ENCODE data around the gene CSPG5. TPM values are rescaled to one million over a fixed set of nuclear protein-coding genes. Genes with fewer than 3 reads are reported as not detected.

The CSPG5 gene
- total RNA-seq, 4 donors from 2014 or later, result 1.3 to 1.7 TPM; not detected in 2

GRCh38 chr3:47567149-47567548 is 11.5 kb downstream of the CSPG5 start:
- no peak overlapping the region for H3K27ac ChIP-seq
- TF ChIP-seq CTCF (IDR thresholded peaks at IDR 0.05), result no peak
- no peak for TF ChIP-seq POLR2A (IDR thresholded peaks at IDR 0.05)
- no peaks in the 10 kb centered on the region for H3K4me1 ChIP-seq
- no peak overlapping the region for H3K4me3 ChIP-seq
- no peaks in the 10 kb centered on the region for H3K9me3 ChIP-seq
- no peak for DNase-seq
- no peaks in the 10 kb centered on the region for H3K36me3 ChIP-seq
- H3K27me3 ChIP-seq, result no peaks in the 10 kb centered on the region

- Histone ChIP-seq H3K9me3 (no peaks in the 10 kb centered on the region), H3K27ac (no peak overlapping the region), H3K27me3 (no peaks in the 10 kb centered on the region), H3K36me3 (no peaks in the 10 kb centered on the region), H3K4me1 (no peaks in the 10 kb centered on the region), H3K4me3 (no peak overlapping the region)
- no peak for DNase-seq
- no peak for TF ChIP-seq CTCF (IDR thresholded peaks at IDR 0.05)
- TF ChIP-seq POLR2A (IDR thresholded peaks at IDR 0.05), result no peak
These were observed 12.0 kb downstream of the CSPG5 start for GRCh38 chr3:47566667-47567066.

- Histone ChIP-seq H3K4me3 (no peak overlapping the region), H3K9me3 (no peaks in the 10 kb centered on the region), H3K4me1 (no peaks in the 10 kb centered on the region), H3K36me3 (no peaks in the 10 kb centered on the region), H3K27me3 (no peaks in the 10 kb centered on the region), H3K27ac (no peak overlapping the region)
- no peak for DNase-seq
- no peak for TF ChIP-seq POLR2A (IDR thresholded peaks at IDR 0.05)
- TF ChIP-seq CTCF (IDR thresholded peaks at IDR 0.05), result no peak
These were observed 12.7 kb downstream of the CSPG5 start for GRCh38 chr3:47565734-47566550.

- H3K36me3 ChIP-seq, result no peaks in the 10 kb centered on the region
- DNase-seq, result no peak
- H3K4me3 ChIP-seq, result no peak overlapping the region
- no peak for TF ChIP-seq CTCF (IDR thresholded peaks at IDR 0.05)
- TF ChIP-seq POLR2A (IDR thresholded peaks at IDR 0.05), result no peak
- no peak overlapping the region for H3K27ac ChIP-seq
- H3K4me1 ChIP-seq, result no peaks in the 10 kb centered on the region
- no peaks in the 10 kb centered on the region for H3K9me3 ChIP-seq
- H3K27me3 ChIP-seq, result no peaks in the 10 kb centered on the region
These were observed 22.3 kb downstream of the CSPG5 start for GRCh38 chr3:47556351-47556750.

- H3K9me3 ChIP-seq, result no peaks in the 10 kb centered on the region
- no peaks in the 10 kb centered on the region for H3K4me1 ChIP-seq
These were observed 24.3 kb downstream of the CSPG5 start for GRCh38 chr3:47554335-47554734.

More at GRCh38 chr3:47554335-47554734, 24.3 kb downstream of the CSPG5 start:
- no peak for DNase-seq
- Histone ChIP-seq H3K36me3 (no peaks in the 10 kb centered on the region), H3K4me3 (no peak overlapping the region), H3K27me3 (no peaks in the 10 kb centered on the region), H3K27ac (no peak overlapping the region)
- TF ChIP-seq POLR2A (IDR thresholded peaks at IDR 0.05) (no peak), CTCF (IDR thresholded peaks at IDR 0.05) (no peak)
